Neuronal stem cell (in vitro differentiated cells): ENCODE data around the gene PAPOLB.

Experiments used
- DNase-seq: peaks from one replicate; pipeline ENCODE4 v3.0.0-alpha.2; 2013; ENCODE audit warnings: low spot score
- H2AFZ ChIP-seq: one replicate; pipeline ENCODE4 v1.6.1; 2013; ENCODE audit warnings: mild to moderate bottlenecking, low read length, inconsistent platforms
- H2AK5ac ChIP-seq: 2 replicates; pipeline ENCODE4 v1.6.1; 2013; ENCODE audit warnings: low read depth, mild to moderate bottlenecking, inconsistent platforms, low read length, moderate library complexity, mixed read lengths
- H2BK120ac ChIP-seq: 2 replicates; pipeline ENCODE4 v1.6.1; 2013; ENCODE audit warnings: low read depth, mild to moderate bottlenecking, inconsistent platforms, low read length, moderate library complexity, mixed read lengths
- H2BK12ac ChIP-seq: one replicate; pipeline ENCODE4 v1.6.1; 2013; ENCODE audit warnings: low read length, inconsistent platforms
- H2BK15ac ChIP-seq: 2 replicates; pipeline ENCODE4 v1.6.1; 2013; ENCODE audit warnings: mild to moderate bottlenecking, low read length, inconsistent platforms, mixed read lengths
- H2BK5ac ChIP-seq: one replicate; pipeline ENCODE4 v1.6.1; 2013; ENCODE audit warnings: inconsistent platforms, mild to moderate bottlenecking, low read length, moderate library complexity
- H3K14ac ChIP-seq: one replicate; pipeline ENCODE4 v1.6.1; 2013; ENCODE audit warnings: low read length, inconsistent platforms
- H3K18ac ChIP-seq: 2 replicates; pipeline ENCODE4 v1.6.1; 2013; ENCODE audit warnings: low read length, inconsistent platforms
- H3K23ac ChIP-seq: 2 replicates; pipeline ENCODE4 v1.6.1; 2013; ENCODE audit warnings: low read depth, mild to moderate bottlenecking, mixed read lengths, low read length, inconsistent platforms; ENCODE audit not compliant: poor library complexity
- H3K27ac ChIP-seq: replicated peaks from 3 replicates; pipeline ENCODE4 v1.5.1; 2013; ENCODE audit warnings: low read length, inconsistent platforms
- H3K27me3 ChIP-seq, 3 experiments: 2 replicates each; pipeline ENCODE4 v1.6.1; 2013; ENCODE audit warnings: low read length in 3 of 3, mild to moderate bottlenecking in 2 of 3, inconsistent platforms in 1 of 3, low read depth in 1 of 3, mixed read lengths in 1 of 3, moderate library complexity in 1 of 3; ENCODE audit not compliant: control insufficient read depth in 3 of 3, insufficient read depth in 3 of 3
- H3K36me3 ChIP-seq, 2 donors: replicated peaks in 1 of 2; 2 replicates each; pipeline ENCODE4 v1.6.1; 2013; ENCODE audit warnings: low read length in 2 of 2; ENCODE audit not compliant: control insufficient read depth in 2 of 2, insufficient read depth in 2 of 2
- H3K4ac ChIP-seq: 2 replicates; pipeline ENCODE4 v1.6.1; 2013; ENCODE audit warnings: inconsistent platforms, mild to moderate bottlenecking, low read length, moderate library complexity
- H3K4me1 ChIP-seq, 2 donors: 1 replicate in 1 of 2; 2 replicates in 1 of 2; pipeline ENCODE4 v1.6.1; 2013; ENCODE audit warnings: low read length in 2 of 2, low read depth in 1 of 2; ENCODE audit not compliant: control insufficient read depth in 2 of 2, insufficient read depth in 1 of 2
- H3K4me2 ChIP-seq: one replicate; pipeline ENCODE4 v1.6.1; 2013; ENCODE audit warnings: mild to moderate bottlenecking, low read length, inconsistent platforms; ENCODE audit not compliant: insufficient read depth, poor library complexity, severe bottlenecking
- H3K4me3 ChIP-seq, 2 donors: 2 replicates each; pipeline ENCODE4 v1.5.1; 2013; ENCODE audit warnings: low read length in 2 of 2, mild to moderate bottlenecking in 2 of 2, inconsistent platforms in 1 of 2, moderate library complexity in 1 of 2
- H3K79me1 ChIP-seq: one replicate; pipeline ENCODE4 v1.6.1; 2013; ENCODE audit warnings: low read depth, mild to moderate bottlenecking, inconsistent platforms, low read length, moderate library complexity
- H3K9ac ChIP-seq: one replicate; pipeline ENCODE4 v1.6.1; 2013; ENCODE audit warnings: mild to moderate bottlenecking, low read depth, low read length, inconsistent platforms; ENCODE audit not compliant: poor library complexity
- H3K9me3 ChIP-seq, 2 donors: replicated peaks in 1 of 2; 2 replicates each; pipeline versions ENCODE3 to v1.6.1; 2013; ENCODE audit warnings: low read length in 2 of 2, mild to moderate bottlenecking in 2 of 2, inconsistent platforms in 1 of 2, low read depth in 1 of 2, mixed read lengths in 1 of 2, moderate library complexity in 1 of 2; ENCODE audit not compliant: control insufficient read depth in 2 of 2, insufficient read depth in 1 of 2
- H4K8ac ChIP-seq: one replicate; pipeline ENCODE4 v1.6.1; 2013; ENCODE audit warnings: low read depth, mild to moderate bottlenecking, inconsistent platforms, low read length, moderate library complexity
- H4K91ac ChIP-seq: one replicate; pipeline ENCODE4 v1.6.1; 2013; ENCODE audit warnings: low read length, low read depth, mild to moderate bottlenecking, inconsistent platforms; ENCODE audit not compliant: poor library complexity
- WGBS, 2 donors: extraction: QIAGEN DNeasy Blood & Tissue Kit; methylation state at CpG; one replicate each; pipeline ENCODE4 v1.1.7; 2013; ENCODE audit warnings: missing lambda C conversion rate in 2 of 2, mixed read lengths in 1 of 2; ENCODE audit not compliant: insufficient read length in 2 of 2, insufficient replicate concordance in 1 of 2; ENCODE audit errors: extremely low coverage in 2 of 2; 5-methylcytosine and 5-hydroxymethylcytosine counted together

PAPOLB gene

GRCh38 chr7:4841836-4842235, 20.0 kb downstream of the PAPOLB start:
- H4K8ac ChIP-seq, result no peak overlapping the region
- no peak overlapping the region for H4K91ac ChIP-seq
- H3K9ac ChIP-seq, result peak overlapping the region; percentile 0
- no peak overlapping the region for H3K4me2 ChIP-seq
- H2AK5ac ChIP-seq, result no peak overlapping the region
- H2BK5ac ChIP-seq, result no peak overlapping the region
- no peak overlapping the region for H2BK12ac ChIP-seq
- DNase-seq, result no peak
- no peak overlapping the region for H2BK120ac ChIP-seq
- no peaks in the 10 kb centered on the region for H3K79me1 ChIP-seq
- H3K4ac ChIP-seq, result no peak overlapping the region
- WGBS, 2 donors, result no CpG with 5 or more reads among the region's 13 CpGs
- H3K4me3 ChIP-seq, result no peak overlapping the region
- H2BK15ac ChIP-seq, result peak overlapping the region; percentile 21
- no peak overlapping the region for H2AFZ ChIP-seq
- H3K14ac ChIP-seq, result no peak overlapping the region
- H3K36me3 ChIP-seq, result no peaks in the 10 kb centered on the region
- H3K27ac ChIP-seq, result no peak overlapping the region
- H3K23ac ChIP-seq, result no peak overlapping the region
- peak overlapping the region; percentile 27 for H3K18ac ChIP-seq
- H3K4me1 ChIP-seq, result peaks cover 14 to 16% of the 10 kb centered on the region in 2 donors
- no peaks in the 10 kb centered on the region for H3K27me3 ChIP-seq
- no peaks in the 10 kb centered on the region for H3K9me3 ChIP-seq

GRCh38 chr7:4841007-4841784, 20.6 kb downstream of the PAPOLB start:
- Histone ChIP-seq H2BK15ac (no peak overlapping the region), H3K36me3 (no peaks in the 10 kb centered on the region), H2BK12ac (no peak overlapping the region), H3K4me3 (no peak overlapping the region), H3K79me1 (no peaks in the 10 kb centered on the region), H3K4me1 (peaks cover 14 to 16% of the 10 kb centered on the region in 2 donors), H3K18ac (no peak overlapping the region), H3K9me3 (no peaks in the 10 kb centered on the region), H3K9ac (no peak overlapping the region), H2AK5ac (no peak overlapping the region), H4K8ac (no peak overlapping the region), H3K4ac (no peak overlapping the region), H3K27ac (no peak overlapping the region), H3K27me3 (no peaks in the 10 kb centered on the region), H3K14ac (no peak overlapping the region), H3K23ac (no peak overlapping the region), H2BK120ac (no peak overlapping the region), H2AFZ (no peak overlapping the region), H3K4me2 (no peak overlapping the region), H2BK5ac (no peak overlapping the region), H4K91ac (no peak overlapping the region)
- WGBS, 2 donors, result no CpG with 5 or more reads among the region's 17 CpGs
- no peak for DNase-seq

GRCh38 chr7:4840079-4840501, 21.7 kb downstream of the PAPOLB start:
- H3K4me1 ChIP-seq, result peaks cover 13 to 14% of the 10 kb centered on the region in 2 donors
- H2AFZ ChIP-seq, result no peak overlapping the region
- no peak overlapping the region for H4K91ac ChIP-seq
- no CpG with 5 or more reads among the region's 16 CpGs for WGBS, 2 donors
- peak overlapping the region; percentile 81 for H2AK5ac ChIP-seq
- H2BK12ac ChIP-seq, result peak overlapping the region; percentile 41
- DNase-seq, result no peak
- no peak overlapping the region for H3K23ac ChIP-seq
- no peak overlapping the region for H3K4me2 ChIP-seq
- peaks cover 2% of the 10 kb centered on the region for H3K79me1 ChIP-seq
- peak overlapping the region; percentile 64 for H3K18ac ChIP-seq
- H4K8ac ChIP-seq, result no peak overlapping the region
- H3K4me3 ChIP-seq, result peak overlapping the region in 1 of 2 donors; percentile 67
- H3K4ac ChIP-seq, result no peak overlapping the region
- peak overlapping the region; percentile 60 for H3K9ac ChIP-seq
- H2BK15ac ChIP-seq, result peak overlapping the region; percentile 67
- no peak overlapping the region for H2BK5ac ChIP-seq
- no peak overlapping the region for H3K27ac ChIP-seq
- H3K9me3 ChIP-seq, result no peaks in the 10 kb centered on the region
- H3K36me3 ChIP-seq, result peaks cover 0 to 4% of the 10 kb centered on the region in 2 donors
- no peak overlapping the region for H3K14ac ChIP-seq
- H2BK120ac ChIP-seq, result no peak overlapping the region
- H3K27me3 ChIP-seq, result no peaks in the 10 kb centered on the region

GRCh38 chr7:4838626-4839334, 23.1 kb downstream of the PAPOLB start:
- Histone ChIP-seq H3K4ac (no peak overlapping the region), H4K91ac (no peak overlapping the region), H3K9me3 (no peaks in the 10 kb centered on the region), H3K23ac (peak overlapping the region; percentile 88), H3K4me3 (peak overlapping the region in 1 of 2 donors; percentile 44), H3K9ac (peak overlapping the region; percentile 14), H2AK5ac (peak overlapping the region; percentile 48), H3K14ac (peak overlapping the region; percentile 91), H3K36me3 (peaks cover 0 to 13% of the 10 kb centered on the region in 2 donors), H2AFZ (no peak overlapping the region), H2BK5ac (peak overlapping the region; percentile 95), H3K4me1 (peaks cover 13 to 14% of the 10 kb centered on the region in 2 donors), H2BK12ac (peak overlapping the region; percentile 11), H4K8ac (no peak overlapping the region), H3K27ac (no peak overlapping the region), H3K27me3 (no peaks in the 10 kb centered on the region), H2BK15ac (no peak overlapping the region), H2BK120ac (no peak overlapping the region), H3K79me1 (peaks cover 4% of the 10 kb centered on the region), H3K18ac (peak overlapping the region; percentile 88), H3K4me2 (no peak overlapping the region)
- DNase-seq, result no peak
- no CpG with 5 or more reads among the region's 21 CpGs for WGBS, 2 donors
